HFF-Myc (cell line): ENCODE data around the gene OR2T10.
"Not testable (repeated sequence)": the region's sequence is repeated elsewhere in the genome, so short reads cannot be mapped to it uniquely, and the experiment has no call there.

Experiments used
- DNase-seq: peaks from one replicate; pipeline ENCODE4 v3.0.0-alpha.2; 2011; ENCODE audit warnings: low read depth; ENCODE audit errors: extremely low read depth
- H3K4me3 ChIP-seq: replicated peaks from 2 replicates; pipeline ENCODE4 v1.5.1; 2011; ENCODE audit warnings: low read depth, mild to moderate bottlenecking, control low read depth, low read length
- CTCF ChIP-seq: IDR thresholded peaks from 2 replicates; pipeline ENCODE4 v1.5.1; 2012; ENCODE audit warnings: mild to moderate bottlenecking, low read depth, low read length, control low read depth; ENCODE audit errors: missing control alignments

OR2T10 gene

GRCh38 chr1:248597589-248597988 is at the start of gene OR2T10:
Gene OR2T10 (minus strand): TSS chr1:248597700. CDS start chr1:248593768, 3,932 bp downstream.
- TF ChIP-seq CTCF, result no peak
- DNase-seq, result no peak
- no peak within 1 kb of the TSS for H3K4me3 ChIP-seq

- not testable (repeated sequence) for H3K4me3 ChIP-seq, DNase-seq
Observed at GRCh38 chr1:248645178-248645577, 47.7 kb upstream of the OR2T10 start, which contains the start of gene OR2T35. Gene OR2T35 (minus strand): TSS chr1:248645278. CDS start chr1:248639258, 6,020 bp downstream.

GRCh38 chr1:248642971-248643651 is 45.6 kb upstream of the OR2T10 start:
- not testable (repeated sequence) for DNase-seq, H3K4me3 ChIP-seq

- not testable (repeated sequence) for H3K4me3 ChIP-seq, DNase-seq
Observed at GRCh38 chr1:248641583-248641982, 44.1 kb upstream of the OR2T10 start.

GRCh38 chr1:248640906-248641305 is 43.4 kb upstream of the OR2T10 start:
- DNase-seq, H3K4me3 ChIP-seq: not testable (repeated sequence)

GRCh38 chr1:248639652-248640051 is 42.2 kb upstream of the OR2T10 start:
- not testable (repeated sequence) for DNase-seq, H3K4me3 ChIP-seq

- DNase-seq, H3K4me3 ChIP-seq: not testable (repeated sequence)
Observed at GRCh38 chr1:248636612-248637011, 39.1 kb upstream of the OR2T10 start.

GRCh38 chr1:248634991-248635390 is 37.5 kb upstream of the OR2T10 start, which contains the start of gene OR2T11:
Gene OR2T11 (minus strand): TSS chr1:248635091. CDS start chr1:248627128, 7,963 bp downstream.
- DNase-seq, H3K4me3 ChIP-seq: not testable (repeated sequence)

GRCh38 chr1:248631354-248632008 is 34.0 kb upstream of the OR2T10 start:
- no peak for TF ChIP-seq CTCF
- H3K4me3 ChIP-seq, result no peak overlapping the region
- no peak for DNase-seq

- DNase-seq, result no peak
- TF ChIP-seq CTCF, result no peak
- no peak overlapping the region for H3K4me3 ChIP-seq
Observed at GRCh38 chr1:248630551-248630950, 33.1 kb upstream of the OR2T10 start.
